WERI-Rb-1 (cell line): ENCODE results near the gene GALNT16.

Experiments
- DNase-seq: peaks from one replicate; pipeline ENCODE4 v3.0.0-alpha.2; 2020
- H3K27ac ChIP-seq: fragments of 250-450 bp; sonication (Bioruptor Pico); 2 replicates; pipeline ENCODE4 v1.5.1; 2020; ENCODE audit warnings: mild to moderate bottlenecking, moderate library complexity
- H3K27me3 ChIP-seq: fragments of 250-450 bp; sonication (Bioruptor Pico); 2 replicates; pipeline ENCODE4 v1.5.1; 2021; ENCODE audit warnings: mild to moderate bottlenecking, low read depth, moderate library complexity; ENCODE audit not compliant: insufficient read depth, severe bottlenecking
- H3K36me3 ChIP-seq: fragments of 250-450 bp; sonication (Bioruptor Pico); 2 replicates; pipeline ENCODE4 v1.5.1; 2020; ENCODE audit warnings: mild to moderate bottlenecking, moderate library complexity
- H3K4me3 ChIP-seq: 2 replicates; pipeline ENCODE4 v1.5.1; 2011; ENCODE audit warnings: low read depth, mild to moderate bottlenecking, control low read depth, low read length
- H3K9me3 ChIP-seq: fragments of 250-450 bp; sonication (Bioruptor Pico); 2 replicates; pipeline ENCODE4 v1.5.1; 2021; ENCODE audit warnings: mild to moderate bottlenecking, moderate library complexity; ENCODE audit not compliant: severe bottlenecking
- CTCF ChIP-seq: IDR thresholded peaks from 2 replicates; pipeline ENCODE4 v1.5.1; 2011; ENCODE audit warnings: low read depth, mild to moderate bottlenecking, control low read depth, inconsistent platforms, low read length

Gene GALNT16

GRCh38 chr14:69325086-69325485, 65.1 kb downstream of the GALNT16 start:
- Histone ChIP-seq H3K27ac (no peak overlapping the region), H3K36me3 (no peaks in the 10 kb centered on the region), H3K9me3 (no peaks in the 10 kb centered on the region), H3K27me3 (no peaks in the 10 kb centered on the region), H3K4me3 (no peak overlapping the region)
- no peak for TF ChIP-seq CTCF
- no peak for DNase-seq

GRCh38 chr14:69325646-69326265, 65.8 kb downstream of the GALNT16 start:
- DNase-seq = no peak
- no peak overlapping the region for H3K27ac ChIP-seq
- H3K27me3 ChIP-seq = no peaks in the 10 kb centered on the region
- TF ChIP-seq CTCF = peak; percentile 35; the same call in 1 of the 2 replicates
- no peak overlapping the region for H3K4me3 ChIP-seq
- H3K9me3 ChIP-seq = no peaks in the 10 kb centered on the region
- H3K36me3 ChIP-seq = no peaks in the 10 kb centered on the region

- Histone ChIP-seq H3K9me3 (no peaks in the 10 kb centered on the region), H3K27me3 (no peaks in the 10 kb centered on the region), H3K4me3 (no peak overlapping the region), H3K27ac (no peak overlapping the region), H3K36me3 (no peaks in the 10 kb centered on the region)
- DNase-seq = no peak
- no peak for TF ChIP-seq CTCF
Measured at GRCh38 chr14:69326611-69327010, 66.7 kb downstream of the GALNT16 start.

- H3K4me3 ChIP-seq = no peak overlapping the region
- no peaks in the 10 kb centered on the region for H3K27me3 ChIP-seq
- TF ChIP-seq CTCF = no peak
- no peak for DNase-seq
- no peak overlapping the region for H3K27ac ChIP-seq
- no peaks in the 10 kb centered on the region for H3K36me3 ChIP-seq
- H3K9me3 ChIP-seq = no peaks in the 10 kb centered on the region
Measured at GRCh38 chr14:69327507-69327906, 67.5 kb downstream of the GALNT16 start.

GRCh38 chr14:69328317-69328716, 68.4 kb downstream of the GALNT16 start:
- H3K9me3 ChIP-seq = no peaks in the 10 kb centered on the region
- H3K27ac ChIP-seq = no peak overlapping the region
- H3K4me3 ChIP-seq = no peak overlapping the region
- no peaks in the 10 kb centered on the region for H3K36me3 ChIP-seq
- H3K27me3 ChIP-seq = no peaks in the 10 kb centered on the region
- DNase-seq = no peak
- no peak for TF ChIP-seq CTCF

GRCh38 chr14:69328765-69329164, 68.8 kb downstream of the GALNT16 start:
- Histone ChIP-seq H3K36me3 (no peaks in the 10 kb centered on the region), H3K27ac (no peak overlapping the region), H3K4me3 (no peak overlapping the region), H3K27me3 (no peaks in the 10 kb centered on the region), H3K9me3 (no peaks in the 10 kb centered on the region)
- DNase-seq = no peak
- TF ChIP-seq CTCF = no peak
